HG03066 (cell line): Measurements from ENCODE around the gene ARHGAP28.

Experiments
- ATAC-seq: cut with Tn5 transposase; IDR thresholded peaks from one replicate; pipeline ENCODE4 v1.9.1; 2021; ENCODE audit warnings: low read depth; ENCODE audit not compliant: unreplicated experiment

The ARHGAP28 gene

DNA sequence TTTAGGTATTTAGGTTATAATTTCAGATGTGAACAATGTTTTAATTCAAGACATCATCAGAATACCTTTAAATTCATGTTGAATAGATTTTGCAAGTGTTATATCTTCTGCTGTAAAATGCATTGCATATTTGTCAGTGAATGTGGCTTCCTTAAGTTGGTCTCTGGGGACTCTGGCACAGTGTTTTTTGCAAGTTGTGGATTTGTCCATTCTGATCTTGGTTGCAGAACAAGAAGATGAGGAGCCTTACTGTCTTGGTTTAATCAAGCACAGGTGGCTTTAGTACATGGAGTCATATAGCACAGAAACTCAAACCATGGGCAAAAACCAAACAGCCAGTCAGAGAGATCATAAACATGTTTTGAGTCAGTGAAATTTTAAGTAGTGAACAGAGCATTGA is 135.7 kb downstream of the ARHGAP28 start:
- no peak for ATAC-seq

DNA sequence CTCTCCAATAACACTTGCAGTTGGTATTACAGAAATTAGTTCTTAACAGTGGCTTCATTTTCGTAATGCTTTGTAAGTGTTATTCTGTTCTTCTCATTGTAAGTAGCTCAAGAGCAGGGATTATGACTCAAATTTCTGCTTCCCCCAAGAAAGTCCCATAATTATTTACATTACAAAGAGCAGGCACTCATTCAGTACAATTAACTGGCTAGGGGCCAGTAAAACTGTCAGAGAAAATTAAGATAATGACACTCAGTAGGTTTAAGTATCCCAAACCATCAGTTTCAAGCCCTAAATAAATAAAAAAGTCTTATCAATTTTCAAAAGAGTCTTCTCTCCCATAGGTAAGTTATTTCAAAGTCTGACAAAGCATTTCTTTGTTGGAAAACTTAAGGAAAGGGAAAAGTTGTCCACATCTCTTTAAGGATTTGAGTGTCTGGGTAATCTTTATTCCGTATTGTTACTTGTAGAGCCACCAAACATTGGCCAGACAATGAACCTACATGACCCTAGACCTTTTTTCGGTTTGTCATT is 137.1 kb downstream of the ARHGAP28 start:
- ATAC-seq = no peak

DNA sequence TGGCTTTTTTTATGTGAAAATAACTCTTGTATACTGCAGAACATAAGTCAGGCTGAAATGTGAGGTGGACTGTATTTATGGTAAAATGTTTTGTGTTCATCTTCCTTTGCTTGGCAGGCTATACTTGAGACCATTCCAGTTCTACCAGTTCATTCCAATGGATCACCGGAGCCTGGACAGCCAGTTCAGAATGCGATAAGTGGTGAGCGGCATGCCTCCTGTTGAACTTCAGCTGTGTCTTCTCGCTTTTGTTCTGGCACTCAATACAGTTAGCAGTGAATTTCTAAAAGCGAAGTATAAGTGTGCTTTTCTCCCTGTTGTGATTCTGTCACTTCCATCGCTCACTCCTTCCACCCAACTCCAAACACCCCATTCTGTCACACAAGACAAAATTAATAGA is 138.5 kb downstream of the ARHGAP28 start:
- ATAC-seq = no peak

DNA sequence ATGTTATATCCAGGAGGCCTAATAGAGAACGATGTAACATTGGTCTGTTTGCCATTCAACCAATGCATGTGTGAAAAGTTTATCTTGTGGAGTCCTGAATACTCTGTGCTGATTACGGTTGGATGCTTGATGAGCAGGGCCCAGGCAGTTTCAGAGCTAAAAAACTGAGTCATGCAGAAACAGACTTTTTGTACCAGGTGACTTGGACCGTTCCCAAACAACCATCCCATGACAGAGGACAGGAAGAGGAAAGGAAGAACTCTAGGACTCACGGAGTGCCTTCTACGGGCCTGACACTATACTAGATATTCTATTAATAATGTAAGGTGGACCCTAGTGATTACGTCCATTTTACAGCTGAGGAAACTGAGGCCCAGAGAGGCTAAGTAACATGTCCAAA is 142.1 kb downstream of the ARHGAP28 start:
- ATAC-seq = no peak

DNA sequence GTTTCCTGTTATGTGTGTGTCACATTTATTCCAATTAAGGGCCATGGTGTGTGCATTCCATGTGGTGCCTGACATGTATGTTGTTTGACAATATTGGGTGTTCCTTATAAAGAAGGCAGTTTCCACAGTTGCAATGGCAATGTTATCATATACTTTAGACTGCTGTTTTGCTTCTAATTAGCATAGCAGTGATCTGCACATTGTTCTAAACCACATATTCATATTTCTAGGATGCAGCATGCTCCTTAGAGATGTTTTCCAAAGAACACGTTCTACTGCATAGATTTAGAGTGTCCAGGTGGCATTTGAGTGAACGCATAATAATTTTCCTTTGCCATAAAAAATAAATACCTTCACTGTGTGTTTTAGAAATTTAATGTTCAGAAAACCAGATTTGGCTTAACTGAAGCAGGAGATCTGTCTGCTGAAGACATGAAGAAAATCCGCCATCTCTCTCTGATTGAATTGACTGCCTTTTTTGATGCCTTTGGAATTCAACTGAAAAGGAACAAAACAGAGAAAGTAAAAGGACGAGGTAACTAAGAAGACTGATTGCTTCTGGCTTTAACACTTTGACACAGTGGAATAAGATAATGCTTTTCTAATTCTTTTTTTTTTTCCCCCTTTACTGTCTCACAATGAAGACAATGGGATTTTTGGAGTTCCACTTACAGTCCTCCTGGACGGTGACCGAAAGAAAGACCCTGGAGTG is 143.7 kb downstream of the ARHGAP28 start:
- no peak for ATAC-seq

DNA sequence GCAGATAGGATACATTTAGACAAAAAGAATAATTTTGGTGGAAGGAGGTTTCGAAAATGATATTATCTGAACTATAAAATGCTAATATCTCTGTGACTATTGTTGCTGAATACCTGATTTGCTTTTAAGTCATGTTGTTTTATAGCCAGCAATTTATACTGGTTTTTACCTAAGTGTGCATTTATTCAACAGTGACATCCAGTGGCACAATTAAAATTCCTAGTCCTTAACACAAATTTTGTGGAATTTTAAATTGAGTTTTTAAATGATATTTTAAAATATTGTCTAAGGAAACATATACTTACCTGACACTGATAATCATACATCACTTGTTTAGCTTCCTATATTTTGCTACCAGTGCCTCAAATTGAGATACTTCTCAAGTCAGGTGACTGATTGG is 144.8 kb downstream of the ARHGAP28 start:
- no peak for ATAC-seq

DNA sequence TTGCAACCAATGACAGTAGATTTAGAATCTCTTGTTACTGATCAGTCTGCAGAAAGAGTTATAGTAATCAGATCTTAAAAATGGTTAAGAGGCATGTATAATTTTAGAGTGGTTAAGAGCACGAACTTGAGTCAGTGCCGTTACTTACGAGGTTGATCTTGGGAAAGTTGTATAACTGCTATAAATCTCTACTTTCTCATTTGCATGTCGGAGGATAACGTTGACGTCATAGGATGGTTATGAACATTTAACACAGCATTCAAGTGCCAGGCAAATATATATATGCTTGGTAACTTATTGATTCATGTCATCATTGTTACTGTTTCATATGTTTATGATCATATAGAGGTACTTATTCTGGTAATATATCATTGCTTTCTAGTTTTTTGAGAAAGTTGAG is 146.2 kb downstream of the ARHGAP28 start:
- ATAC-seq = no peak

DNA sequence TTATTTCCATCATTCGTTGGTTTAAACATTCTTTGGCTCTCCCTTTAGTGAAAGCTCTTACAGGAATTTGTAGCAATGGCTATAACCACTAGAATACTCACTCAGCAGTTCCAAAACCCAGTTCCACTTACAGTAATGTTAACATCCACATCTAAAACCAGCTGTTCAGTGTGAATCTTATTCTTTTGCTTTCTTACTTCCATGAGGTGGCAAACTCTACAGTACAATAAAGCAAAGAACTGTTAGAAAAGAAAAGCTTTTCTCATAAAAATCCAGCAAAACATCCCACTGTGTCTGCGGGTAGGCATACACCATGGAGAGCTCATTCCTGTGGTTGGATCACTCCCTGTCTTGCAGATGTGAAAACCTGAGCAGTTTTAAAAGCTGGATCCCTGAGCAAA is 147.1 kb downstream of the ARHGAP28 start:
- no peak for ATAC-seq

DNA sequence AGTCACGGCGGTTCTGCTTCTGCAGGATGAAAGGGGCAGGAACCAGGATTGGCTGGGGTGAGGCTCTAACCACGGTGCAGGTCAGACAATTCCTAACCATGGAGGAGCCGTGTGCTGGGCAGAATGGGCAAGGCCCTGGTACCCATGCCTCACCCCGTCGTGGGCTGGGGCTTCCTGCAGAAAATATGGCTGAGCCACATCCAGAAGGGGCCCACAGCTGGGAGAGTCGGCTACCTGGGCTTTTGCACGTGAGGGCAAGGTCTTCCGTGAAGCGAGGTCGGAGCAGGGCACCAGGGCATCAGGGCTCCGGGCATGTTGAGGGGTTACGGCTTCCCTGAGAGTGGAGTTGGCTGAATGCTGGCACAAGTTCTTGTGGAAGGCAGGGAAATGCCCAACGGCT is 147.8 kb downstream of the ARHGAP28 start:
- ATAC-seq = no peak

DNA sequence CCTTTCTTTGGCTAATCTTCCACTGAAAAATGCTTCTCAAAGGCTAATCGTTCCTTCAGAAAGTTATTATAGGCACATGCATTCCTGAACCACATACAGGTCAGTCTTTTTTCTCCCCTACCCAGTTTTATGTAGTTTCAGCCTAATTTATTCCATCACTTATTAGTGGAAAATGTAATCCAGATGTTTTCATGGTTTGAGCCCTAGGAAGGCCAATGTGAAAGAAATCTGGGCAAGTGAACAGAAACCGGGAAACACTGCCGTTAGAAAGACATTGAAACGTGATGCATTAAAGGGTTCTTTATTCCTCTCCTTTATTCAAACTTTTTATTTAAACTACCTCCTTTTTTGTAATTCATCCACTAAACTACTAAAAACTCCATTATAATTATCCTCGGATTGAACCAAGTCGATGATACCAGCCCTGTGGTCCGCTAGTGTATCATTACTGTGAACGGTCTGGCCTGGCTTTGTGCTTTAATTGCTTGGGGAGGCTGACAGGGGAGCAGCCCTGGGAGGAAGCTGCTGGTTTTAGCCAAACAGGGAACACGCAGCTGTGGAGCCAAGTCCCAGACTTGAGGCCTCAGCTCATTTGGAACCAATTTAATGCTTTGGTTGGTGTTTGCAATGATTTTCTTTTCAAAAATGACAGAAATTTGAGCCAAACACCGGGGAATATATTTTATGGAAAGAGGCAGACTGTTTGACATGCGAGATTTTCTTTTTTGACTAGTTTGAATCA is 149.2 kb downstream of the ARHGAP28 start:
- no peak for ATAC-seq

DNA sequence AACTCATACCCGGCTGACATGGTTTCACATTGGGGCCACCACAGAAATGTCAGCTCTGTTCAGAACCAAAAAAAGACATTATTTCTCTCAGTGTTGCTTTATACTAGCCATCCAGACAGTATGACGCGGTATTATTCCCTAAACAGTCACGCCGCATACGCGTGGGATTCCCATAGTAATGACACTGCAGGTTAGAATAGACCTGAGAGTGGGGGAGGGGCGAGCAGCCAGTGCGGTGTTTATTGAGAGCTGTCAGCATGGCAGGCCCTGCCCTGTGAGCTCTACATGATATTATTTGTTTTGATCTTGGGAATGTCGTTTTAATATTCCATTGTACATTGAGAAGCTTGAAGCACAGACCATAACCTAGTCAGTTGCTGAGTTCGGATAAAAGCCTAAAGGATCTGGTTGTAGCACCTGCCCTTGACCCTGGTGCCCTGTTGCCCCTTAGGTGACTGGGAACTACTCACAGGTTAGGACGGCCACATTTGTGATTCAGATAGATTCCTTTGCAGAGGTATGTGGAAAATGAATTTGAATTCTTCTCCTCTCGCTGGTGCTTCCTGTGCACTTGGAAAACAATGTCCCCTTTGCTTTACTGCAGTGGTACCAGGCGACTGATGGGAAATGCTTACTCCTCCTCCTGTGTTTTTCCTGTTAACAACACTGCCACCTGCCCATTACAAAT is 150.1 kb downstream of the ARHGAP28 start:
- ATAC-seq = no peak

DNA sequence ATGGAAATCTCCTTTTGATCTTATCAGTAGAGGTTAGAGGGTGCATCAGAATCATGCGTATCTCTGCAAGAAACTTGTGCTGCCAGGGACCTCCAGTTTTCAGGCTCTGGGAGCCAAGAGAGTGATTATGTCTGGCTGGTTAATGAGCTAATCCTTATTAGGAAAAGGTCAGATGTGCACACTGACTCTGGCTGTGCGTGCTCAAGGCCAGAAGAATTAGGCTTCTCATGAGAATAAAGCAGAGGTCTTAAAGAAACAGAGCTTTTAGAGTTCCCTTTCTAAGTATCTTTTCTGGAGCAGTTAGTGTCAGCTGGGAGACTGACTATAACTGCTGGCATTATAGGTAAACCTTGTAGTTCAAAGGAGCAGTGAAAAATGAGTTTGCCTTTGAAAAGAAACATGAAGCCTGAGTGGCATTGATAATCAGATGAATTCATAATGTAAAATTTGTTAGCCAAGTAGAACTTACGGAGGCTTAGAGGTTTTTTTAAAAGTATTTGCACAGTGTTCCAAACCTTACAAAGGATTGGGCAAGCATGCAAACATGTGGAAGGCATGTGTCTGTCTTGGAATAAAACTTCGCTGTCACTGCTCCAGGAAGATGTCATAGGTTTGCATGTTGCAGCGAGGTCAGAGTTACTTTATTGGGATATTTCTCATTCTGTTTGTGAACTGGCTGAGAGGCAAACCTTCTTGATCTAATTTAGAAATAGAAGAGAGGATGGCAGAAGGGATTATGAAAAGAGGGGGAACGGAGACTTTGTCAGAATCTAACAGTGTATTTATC is 151.7 kb downstream of the ARHGAP28 start:
- ATAC-seq = no peak

DNA sequence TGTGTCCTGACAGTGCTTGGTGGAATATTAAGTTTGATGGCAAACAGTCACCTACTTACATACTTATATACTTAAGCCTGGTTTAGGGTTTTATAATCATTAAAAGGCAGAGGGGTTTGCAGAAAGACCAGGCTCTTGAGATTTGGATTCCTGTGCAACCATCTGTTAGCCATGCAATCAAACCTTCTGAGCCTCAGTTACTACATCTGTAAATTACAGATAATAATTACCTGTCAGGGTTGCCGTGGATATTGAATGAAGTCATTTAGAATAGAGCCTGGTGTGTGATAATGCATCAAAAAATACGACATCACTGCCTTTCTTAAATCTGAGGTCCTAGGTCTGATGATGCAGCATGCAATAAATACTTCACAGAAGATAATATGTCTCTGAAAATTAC is 152.9 kb downstream of the ARHGAP28 start:
- no peak for ATAC-seq

DNA sequence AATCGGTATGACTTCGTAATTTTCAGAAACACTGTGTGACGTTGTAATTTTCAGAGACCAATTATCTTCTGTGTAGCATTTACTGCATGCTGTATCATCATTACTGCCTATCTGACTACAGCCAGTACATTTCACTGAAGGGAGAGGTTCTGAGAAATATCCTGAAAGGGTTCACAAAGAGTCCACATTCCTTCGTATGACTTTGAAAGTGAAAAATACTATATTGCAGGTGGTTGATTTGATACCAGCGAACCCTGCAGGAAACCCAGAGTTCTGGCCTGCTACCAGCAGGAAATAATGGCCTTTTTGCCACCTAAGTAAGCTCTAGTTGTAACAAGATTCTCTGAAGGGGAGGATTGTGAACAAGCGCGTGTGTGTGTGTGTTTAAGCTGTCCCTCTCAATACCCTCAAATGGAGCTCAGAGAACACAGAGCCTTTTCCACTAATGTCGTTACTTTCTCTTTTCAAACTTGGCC is 155.5 kb downstream of the ARHGAP28 start:
- no peak for ATAC-seq

DNA sequence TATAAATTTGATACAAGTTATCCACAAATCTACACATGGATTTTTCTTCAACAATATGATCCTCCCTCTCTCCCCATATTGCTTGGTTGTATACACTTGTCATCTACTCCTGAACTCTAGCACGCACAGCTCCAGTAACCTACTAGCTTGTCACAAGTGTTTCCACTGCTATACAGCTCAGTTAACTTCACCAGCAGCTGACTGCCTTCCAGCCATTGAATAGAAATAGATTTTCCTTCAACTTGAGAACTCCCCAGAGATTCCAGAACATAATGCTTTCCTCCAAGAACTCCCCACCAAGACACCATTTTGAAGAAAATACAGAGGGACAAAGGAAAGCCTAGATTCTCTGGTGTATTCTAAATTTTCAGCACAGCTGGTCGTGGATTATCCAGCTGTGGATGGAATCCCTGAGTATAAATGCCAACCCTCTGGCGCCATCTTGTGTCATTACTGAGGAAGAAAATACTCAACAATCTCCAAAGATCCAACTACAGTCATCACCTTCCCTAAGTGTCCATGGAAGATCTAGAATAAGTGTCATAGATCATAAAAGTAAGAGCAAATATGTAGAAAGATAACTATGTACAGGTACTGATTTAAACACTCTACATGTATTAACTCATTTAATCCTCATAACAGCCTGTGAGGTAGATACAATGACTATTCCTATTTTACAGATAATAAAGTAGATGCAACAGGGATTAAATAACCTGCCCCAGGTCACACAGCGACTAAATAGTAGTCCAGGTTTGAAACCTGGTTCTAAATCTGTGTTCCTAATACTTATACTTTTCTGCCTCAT is 156.7 kb downstream of the ARHGAP28 start:
- ATAC-seq = no peak

DNA sequence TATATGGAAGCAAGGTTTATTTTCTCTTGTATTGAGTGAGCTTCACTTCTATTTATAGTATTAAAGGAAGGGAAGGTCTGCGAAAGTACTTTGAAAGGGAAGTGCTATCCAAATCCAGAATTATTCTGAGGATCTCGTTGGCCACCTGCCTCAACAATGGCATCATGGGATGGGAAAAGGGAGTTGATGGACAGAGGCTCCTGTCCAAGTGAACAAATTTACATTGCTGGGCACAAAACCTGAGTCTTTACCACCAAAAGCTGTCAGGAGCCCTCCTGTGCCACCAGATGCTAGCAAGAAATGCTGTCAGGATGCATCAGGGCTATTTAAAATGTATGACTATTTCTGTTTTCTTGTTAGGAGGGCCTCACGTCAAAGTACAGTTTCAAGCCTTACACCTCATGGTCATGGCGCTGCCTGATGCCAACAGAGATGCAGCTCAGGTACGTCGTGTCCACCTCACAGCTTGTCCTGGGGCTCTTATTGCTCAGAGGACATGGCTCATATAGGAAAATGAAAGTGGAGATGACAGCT is 157.3 kb downstream of the ARHGAP28 start:
- ATAC-seq = no peak

DNA sequence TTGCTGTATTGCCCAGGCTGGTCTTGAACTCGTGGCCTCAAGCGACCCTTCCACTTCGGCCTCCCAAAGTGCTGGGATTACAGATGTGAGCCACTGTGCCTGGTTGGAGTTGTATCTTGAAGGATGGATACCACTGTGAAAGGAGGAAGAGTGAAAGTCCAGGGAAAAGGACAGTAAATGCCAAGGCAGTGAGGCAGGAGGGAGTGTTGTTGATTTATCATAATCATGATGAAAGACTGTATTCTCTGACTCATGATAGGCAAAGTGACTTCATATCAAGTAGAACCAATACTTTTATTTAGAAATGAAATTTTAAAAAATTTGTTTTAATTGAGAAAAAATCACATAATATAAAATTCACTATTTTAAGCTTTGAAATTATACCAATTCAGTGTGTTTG is 162.3 kb downstream of the ARHGAP28 start:
- ATAC-seq = no peak

DNA sequence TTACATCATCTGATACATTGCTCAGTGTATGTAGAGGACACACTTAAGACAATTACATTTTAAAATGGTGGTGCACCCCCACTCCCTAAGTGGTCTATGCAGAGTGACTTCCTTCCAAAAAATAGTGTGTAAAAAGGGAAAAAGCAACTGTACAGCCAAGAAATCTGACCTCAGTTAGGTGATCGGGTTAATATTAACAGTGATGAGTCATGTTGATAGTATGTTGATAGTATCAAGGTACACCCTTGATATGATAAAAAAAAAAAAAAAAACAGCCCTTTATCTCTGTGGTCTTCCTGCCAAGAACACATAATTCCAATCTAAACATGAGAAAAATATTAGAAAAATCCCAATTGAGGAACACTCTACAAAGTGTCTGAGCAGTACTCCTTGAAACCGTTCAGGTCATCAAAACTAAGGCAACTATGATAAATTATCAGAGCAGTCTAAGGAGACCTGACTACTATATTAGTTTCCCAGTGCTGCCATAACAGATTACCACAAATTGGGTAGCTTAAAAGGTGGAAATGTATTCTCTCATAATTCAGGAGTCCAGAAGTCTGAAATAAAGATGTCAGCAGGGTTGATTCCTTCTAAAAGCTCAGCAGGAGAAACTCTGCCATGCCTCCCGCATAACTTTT is 171.9 kb downstream of the ARHGAP28 start:
- ATAC-seq = no peak

DNA sequence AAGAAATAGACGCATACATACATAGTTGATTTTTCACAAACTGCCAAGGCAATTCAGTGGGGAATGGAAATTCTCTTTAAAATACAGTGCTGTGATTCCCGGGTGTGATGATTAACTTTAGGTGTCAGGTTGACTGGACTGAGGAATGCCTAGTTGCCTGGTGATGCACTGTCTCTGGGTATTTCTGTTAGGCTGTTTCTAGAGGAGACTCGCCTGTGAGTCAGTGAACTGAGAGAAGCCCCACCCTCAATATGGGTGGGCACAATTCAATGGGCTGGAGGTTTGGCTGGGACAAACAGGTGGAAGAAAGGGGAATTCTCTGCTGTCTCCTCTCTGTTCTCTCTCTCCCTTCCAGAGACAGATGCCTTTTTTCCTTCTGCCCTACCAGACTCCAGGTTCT is 187.6 kb downstream of the ARHGAP28 start:
- no peak for ATAC-seq
